GM12878 (cell line): ENCODE results near the gene SERPINF2. TPM values are rescaled to one million over a fixed set of nuclear protein-coding genes. Genes with fewer than 3 reads are reported as not detected.
"Not testable (repeated sequence)": the region's sequence is repeated elsewhere in the genome, so short reads cannot be mapped to it uniquely, and the experiment has no call there.

Source experiments
- ATAC-seq: fragments of 200-7000 bp; cut with Tn5 transposase; 3 replicates; pipeline ENCODE4 v1.9.1; 2020; ENCODE audit warnings: mild to moderate bottlenecking, moderate library complexity
- BruUV-seq: library from RNA; stranded (reverse); fragments of 400-500 nt; replicated peaks from 2 replicates; lab custom pipeline; 2021; lab: Mats Ljungman, UMichigan
- CTCF ChIA-PET: fragments of 300-600 bp; sonication (Branson Sonifier 250); formaldehyde crosslinking; extraction: SDS; loops from one replicate; lab custom pipeline; 2021; ENCODE audit warnings: inconsistent platforms; lab: Yijun Ruan, JAX
- POLR2A ChIA-PET: fragments of 350-600 bp; formaldehyde crosslinking; extraction: SDS; loops from one replicate; lab custom pipeline; 2021; ENCODE audit warnings: inconsistent platforms; lab: Charles Lee
- RAD21 ChIA-PET: fragments of 300-600 bp; sonication (Branson Sonifier 250); formaldehyde crosslinking; loops from one replicate; lab custom pipeline; 2023; ENCODE audit warnings: antibody characterized with exemption; ENCODE audit not compliant: unreplicated experiment; lab: Charles Lee
- SMC1A ChIA-PET: fragments of 300-600 bp; sonication (Branson Sonifier 250); formaldehyde crosslinking; loops from one replicate; lab custom pipeline; 2023; ENCODE audit not compliant: unreplicated experiment, uncharacterized antibody; lab: Charles Lee
- DNase-seq: peaks from one replicate; pipeline ENCODE4 v3.0.0-alpha.2; 2011; ENCODE audit warnings: low read depth, low spot score
- FAIRE-seq: peaks from 3 replicates; lab custom pipeline; 2011; peaks lifted over from hg19 to GRCh38; lab: Jason Lieb, UNC
- H2AFZ ChIP-seq: 2 replicates; pipeline ENCODE4 v1.6.0; 2011; ENCODE audit warnings: low read depth, low read length, control low read depth; ENCODE audit not compliant: control insufficient read depth
- H3K27ac ChIP-seq: 2 replicates; pipeline ENCODE4 v1.5.1; 2011; ENCODE audit warnings: control low read depth; ENCODE audit not compliant: control insufficient read depth, insufficient read depth
- H3K27me3 ChIP-seq, 2 experiments: replicated peaks in 1 of 2; 2 replicates each; pipeline versions ENCODE4 v1.6.0 to v1.6.1; 2011; ENCODE audit warnings: low read length in 1 of 2; ENCODE audit not compliant: control insufficient read depth in 2 of 2, insufficient read depth in 2 of 2
- H3K36me3 ChIP-seq, 2 experiments: 2 replicates each; pipeline ENCODE4 v1.5.1; 2011; ENCODE audit warnings: low read length in 1 of 2; ENCODE audit not compliant: control insufficient read depth in 2 of 2, insufficient read depth in 2 of 2
- H3K4me1 ChIP-seq: 2 replicates; pipeline ENCODE4 v1.6.1; 2011; ENCODE audit warnings: mild to moderate bottlenecking, low read length, moderate library complexity, mixed read lengths; ENCODE audit not compliant: control insufficient read depth, insufficient read depth
- H3K4me2 ChIP-seq: 2 replicates; pipeline ENCODE4 v1.6.0; 2011; ENCODE audit warnings: control low read depth; ENCODE audit not compliant: control insufficient read depth, insufficient read depth
- H3K4me3 ChIP-seq: fragments of 200-600 bp; sonication (generic); 2 replicates; pipeline ENCODE4 v1.5.1; 2016
- H3K79me2 ChIP-seq: 2 replicates; pipeline ENCODE4 v1.6.0; 2011; ENCODE audit warnings: low read length; ENCODE audit not compliant: control insufficient read depth, insufficient read depth
- H3K9ac ChIP-seq: 2 replicates; pipeline ENCODE4 v1.8.0; 2011; ENCODE audit warnings: low read length, control low read depth, mixed read lengths; ENCODE audit not compliant: control insufficient read depth, insufficient read depth
- H3K9me3 ChIP-seq: replicated peaks from 3 replicates; pipeline ENCODE4 v1.5.1; 2011; ENCODE audit warnings: mild to moderate bottlenecking, low read length; ENCODE audit not compliant: control insufficient read depth, insufficient read depth
- H4K20me1 ChIP-seq: 2 replicates; pipeline ENCODE4 v1.6.0; 2011; ENCODE audit not compliant: control insufficient read depth, insufficient read depth
- CREM ChIP-seq: IDR thresholded peaks from 2 replicates; pipeline ENCODE4 v1.6.1; 2014; ENCODE audit warnings: antibody characterized with exemption, low read depth
- HDAC6 ChIP-seq: fragments of 200-600 bp; sonication (generic); IDR thresholded peaks from one replicate; pipeline ENCODE4 v1.8.0; 2017; ENCODE audit warnings: antibody characterized with exemption; ENCODE audit not compliant: unreplicated experiment
- IRF4 ChIP-seq: IDR thresholded peaks from 2 replicates; pipeline ENCODE4 v1.6.1; 2011; ENCODE audit warnings: low read depth, low read length
- JUNB ChIP-seq: IDR thresholded peaks from 2 replicates; pipeline ENCODE4 v1.6.1; 2016; ENCODE audit warnings: antibody characterized with exemption, mild to moderate bottlenecking
- PAX5 ChIP-seq: IDR thresholded peaks from 2 replicates; pipeline ENCODE4 v1.6.1; 2011; ENCODE audit warnings: low read depth, low read length, borderline replicate concordance
- SPI1 ChIP-seq: IDR thresholded peaks from 2 replicates; pipeline ENCODE4 v1.6.1; 2011; ENCODE audit warnings: low read depth, mild to moderate bottlenecking, low read length, moderate library complexity, borderline replicate concordance; ENCODE audit not compliant: insufficient read depth
- TCF12 ChIP-seq: IDR thresholded peaks from 2 replicates; pipeline ENCODE4 v1.6.1; 2011; ENCODE audit warnings: low read depth, mild to moderate bottlenecking, low read length
- WGBS: methylation state at CpG from one replicate; pipeline ENCODE4 v1.1.6; 2016; ENCODE audit warnings: low lambda C conversion rate; ENCODE audit not compliant: insufficient replicate concordance, insufficient coverage; ENCODE audit errors: missing lambda C conversion rate; 5-methylcytosine and 5-hydroxymethylcytosine counted together
- in situ Hi-C: fragments of 300-500 bp; cut with MboI; formaldehyde crosslinking; loops from 9 replicates; pipeline ENCODE4 v1.14.3; 2018; ENCODE audit warnings: mixed read lengths
- intact Hi-C: fragments of 100-400 bp; cut with micrococcal nuclease; formaldehyde crosslinking; loops from one replicate; pipeline ENCODE4 v1.14.2; 2022; ENCODE audit not compliant: unreplicated experiment
- polyA plus RNA-seq, 11 experiments: library from polyadenylated mRNA; depleted of rRNA in 4 of 11; unstranded in 6 of 11; stranded (reverse) in 5 of 11; fragments of >200 nt; fragmentation: Nextera tagmentation in 4 of 11; fragmentation: Illumina TruSeq in 1 of 11; extraction: Ambion mirVana in 4 of 11; extraction: Trizol in 1 of 11; gene quantifications; 1 replicate in 1 of 11; 2 replicates in 10 of 11; pipeline versions ENCODE4 v1.2.1 to v1.2.3, GENCODE V29; 2011 to 2016; ENCODE audit warnings: inconsistent platforms in 2 of 11, missing spikeins in 2 of 11, low read depth in 1 of 11
- total RNA-seq, 4 experiments: library from RNA; depleted of rRNA in 3 of 4; stranded (reverse); fragments of >200 nt in 3 of 4; fragmentation: Illumina TruSeq in 1 of 4; extraction: Trizol in 1 of 4; gene quantifications; 2 replicates each; pipeline versions ENCODE4 v1.2.1 to v1.2.3, GENCODE V29; 2013 to 2021

The SERPINF2 gene
- total and polyA plus RNA-seq, 10 of the 15 experiments (the other 5 are each of a cell fraction or from before 2014, with no cell fraction given): 0.04 to 0.21 (median 0.12) TPM; not detected in 6

DNA sequence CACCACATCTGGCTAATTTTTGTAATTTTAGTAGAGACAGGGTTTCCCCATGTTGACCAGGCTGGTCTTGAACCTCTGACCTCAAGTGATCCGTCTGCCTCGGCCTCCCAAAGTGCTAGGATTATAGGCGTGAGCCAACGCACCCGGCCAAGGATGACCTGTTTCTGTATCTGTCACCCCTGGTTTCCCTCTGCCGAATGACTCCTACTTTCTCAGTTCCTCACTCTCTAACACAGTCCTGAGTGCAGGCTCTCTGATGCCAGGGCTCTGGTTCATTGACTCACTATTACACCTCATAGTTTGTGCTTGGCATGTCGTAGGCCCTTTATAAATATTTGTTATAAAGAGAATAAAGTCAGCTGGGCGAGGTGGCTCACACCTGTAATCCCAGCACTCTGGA, 47.3 kb upstream of the SERPINF2 start (continued):
- TF ChIP-seq TCF12 (0 out of 2 replicates have a peak, but pooled peaks have one; percentile 31), HDAC6 (no peak), CREM (peak; percentile 33; the same call in 1 of the 2 replicates), IRF4 (peak; percentile 80), PAX5 (peak; percentile 65; the same call in 1 of the 2 replicates), SPI1 (peak; percentile 96), JUNB (peak; percentile 63)

GRCh38 chr17:1697681-1698080, 45.0 kb upstream of the SERPINF2 start:
- H4K20me1 ChIP-seq: no peaks in the 10 kb centered on the region
- H3K36me3 ChIP-seq: no peaks in the 10 kb centered on the region
- ChIA-PET CTCF (interaction anchor here (0.6 kb wide), 1 partner anchor 23 kb away, joined by 3 read pairs; no protein-coding TSS in a partner anchor), POLR2A (no interaction called here)
- no TSS peak for BruUV-seq
- ATAC-seq: no peak
- H2AFZ ChIP-seq: no peak overlapping the region
- no peak for DNase-seq
- in situ Hi-C loops: no loop called here
- no peak overlapping the region for H3K4me2 ChIP-seq
- no peak for TF ChIP-seq SPI1
- TF ChIP-seq, all 136 proteins: peak for 0
- ChIA-PET RAD21 (no interaction called here), SMC1A (no interaction called here)
- Histone ChIP-seq H3K27ac (no peak overlapping the region), H3K4me3 (no peak overlapping the region), H3K4me1 (peaks cover 4% of the 10 kb centered on the region), H3K9me3 (no peaks in the 10 kb centered on the region), H3K9ac (no peak overlapping the region), H3K79me2 (no peaks in the 10 kb centered on the region), H3K27me3 (no peaks in the 10 kb centered on the region)
- no peak for FAIRE-seq
- intact Hi-C loops: no loop called here
- 38% methylated on average over 5 of the region's 5 CpGs for WGBS

DNA sequence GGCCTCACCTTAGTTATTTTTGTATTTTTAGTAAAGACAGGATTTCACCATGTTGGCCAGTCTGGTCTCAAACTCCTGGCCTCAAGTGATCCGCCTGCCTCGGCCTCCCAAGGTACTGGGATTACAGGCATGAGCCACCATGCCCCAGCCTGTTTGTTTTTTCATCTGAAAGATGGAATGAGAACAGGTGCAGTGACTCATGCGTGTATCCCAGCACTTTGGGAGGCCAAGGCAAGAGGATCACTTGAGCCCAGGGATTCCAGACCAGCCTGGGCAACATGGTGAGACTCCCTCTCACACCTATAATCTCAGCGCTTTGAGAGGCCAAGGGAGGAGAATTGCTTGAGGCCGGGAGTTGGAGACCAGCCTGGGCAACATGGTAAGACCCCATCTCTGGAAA, 42.8 kb upstream of the SERPINF2 start:
- in situ Hi-C loops: not testable (repeated sequence)

More for the DNA sequence above, 42.8 kb upstream of the SERPINF2 start:
- ATAC-seq, POLR2A ChIA-PET, H3K9me3 ChIP-seq, H3K36me3 ChIP-seq, H3K9ac ChIP-seq, BruUV-seq, H3K4me2 ChIP-seq, DNase-seq, H3K27me3 ChIP-seq, H2AFZ ChIP-seq, H4K20me1 ChIP-seq, RAD21 ChIA-PET, H3K79me2 ChIP-seq, H3K4me3 ChIP-seq, FAIRE-seq, H3K27ac ChIP-seq, H3K4me1 ChIP-seq, intact Hi-C loops, SMC1A ChIA-PET: not testable (repeated sequence)
- CTCF ChIA-PET: interaction anchor here (1.3 kb wide), 1 partner anchor 31 kb away, joined by 4 read pairs; no protein-coding TSS in a partner anchor
- WGBS: 51% methylated on average over 5 of the region's 5 CpGs
